SK-N-SH treated with all-trans-retinoic acid at 6 μM for 48 hours (cell line): ENCODE measurements around the gene LARGE1.

ENCODE experiments used
- ISL1 ChIP-seq: fragments of 250-450 bp; sonication (Bioruptor Pico); IDR thresholded peaks from 2 replicates; pipeline ENCODE4 v2.1.2; 2022; ENCODE audit warnings: mild to moderate bottlenecking, moderate library complexity
- OSR1 ChIP-seq: fragments of 250-450 bp; sonication (Bioruptor Pico); IDR thresholded peaks from 2 replicates; pipeline ENCODE4 v1.8.0; 2022; ENCODE audit warnings: moderate library complexity, mild to moderate bottlenecking, inconsistent platforms
- RARB ChIP-seq: fragments of 250-450 bp; sonication (Bioruptor Pico); IDR thresholded peaks from 2 replicates; pipeline ENCODE4 v1.8.0; 2021; ENCODE audit warnings: mild to moderate bottlenecking, moderate library complexity
- ZFP30 ChIP-seq: fragments of 450-650 bp; formaldehyde crosslinking; IDR thresholded peaks from 2 replicates; pipeline ENCODE4 v1.5.0; 2022; ENCODE audit warnings: mild to moderate bottlenecking, moderate library complexity
- ZNF565 ChIP-seq: fragments of 450-650 bp; formaldehyde crosslinking; conservative IDR thresholded peaks from 2 replicates; pipeline ENCODE4 v1.5.0; 2020; ENCODE audit warnings: low read depth, mild to moderate bottlenecking, moderate library complexity
- ZNF70 ChIP-seq: fragments of 450-650 bp; formaldehyde crosslinking; IDR thresholded peaks from 2 replicates; pipeline ENCODE4 v1.5.0; 2020; ENCODE audit warnings: mild to moderate bottlenecking, moderate library complexity

DNA sequence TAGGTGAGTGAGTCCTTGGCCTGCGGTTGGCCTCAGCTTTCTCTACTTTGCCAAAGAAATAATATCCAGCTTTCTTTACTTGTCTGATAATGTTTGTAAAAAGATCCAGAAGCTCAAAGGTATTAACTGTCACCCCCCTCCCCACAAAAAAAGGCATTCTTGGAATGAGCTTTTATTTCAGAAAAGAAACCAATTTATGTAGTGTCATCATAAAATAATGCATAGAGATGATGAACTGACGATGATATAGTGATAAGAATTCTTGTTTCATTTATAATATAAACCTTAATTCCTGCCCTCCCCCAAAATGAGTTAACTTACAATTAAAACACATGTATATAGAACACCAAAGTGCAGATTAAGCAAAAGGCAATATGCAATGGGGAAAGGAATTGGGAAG, 191.4 kb downstream of the LARGE1 start:
- TF ChIP-seq ZFP30 (CRISPR knock-in tag) (no peak), OSR1 (CRISPR knock-in tag) (no peak), ISL1 (CRISPR knock-in tag) (no peak), ZNF70 (CRISPR knock-in tag) (no peak), ZNF565 (CRISPR knock-in tag) (no peak), RARB (CRISPR knock-in tag) (no peak)
